OCI-LY7 (cell line): ENCODE results near the gene NAA15. TPM values are rescaled to one million over a fixed set of nuclear protein-coding genes. Genes with fewer than 3 reads are reported as not detected.
A peak's percentile ranks its signal among the peaks of the same experiment; 100 is the strongest.

Experiments used
- BruUV-seq: library from RNA; stranded (reverse); fragments of 400-500 nt; replicated peaks from 2 replicates; lab custom pipeline; 2021; lab: Mats Ljungman, UMichigan
- CTCF ChIA-PET: fragments of 300-600 bp; sonication (Branson Sonifier 250); formaldehyde crosslinking; loops from one replicate; lab custom pipeline; 2022; ENCODE audit warnings: antibody characterized with exemption; ENCODE audit not compliant: unreplicated experiment; lab: Charles Lee
- POLR2A ChIA-PET: fragments of 300-600 bp; sonication (Branson Sonifier 250); formaldehyde crosslinking; loops from one replicate; lab custom pipeline; 2022; ENCODE audit warnings: antibody characterized with exemption; lab: Charles Lee
- DNase-seq: peaks from one replicate; pipeline ENCODE4 v3.0.0-alpha.2; 2015; ENCODE audit warnings: low spot score
- H2AFZ ChIP-seq: fragments of 200-600 bp; sonication (generic), shearing (Covaris generic); 2 replicates; pipeline ENCODE4 v1.6.1; 2014; ENCODE audit warnings: mild to moderate bottlenecking, antibody characterized with exemption, low read length, moderate library complexity
- H3K27ac ChIP-seq: fragments of 200-600 bp; sonication (generic); 2 replicates; pipeline ENCODE4 v1.5.1; 2014; ENCODE audit warnings: mixed run types, low read depth, mild to moderate bottlenecking, moderate library complexity, low read length, inconsistent platforms; ENCODE audit not compliant: poor library complexity, severe bottlenecking
- H3K36me3 ChIP-seq: fragments of 200-600 bp; sonication (generic); 2 replicates; pipeline ENCODE4 v1.6.1; 2014; ENCODE audit warnings: mild to moderate bottlenecking, antibody characterized with exemption, low read length, moderate library complexity, mixed read lengths; ENCODE audit not compliant: insufficient read depth
- H3K4me1 ChIP-seq: fragments of 200-600 bp; sonication (generic); 2 replicates; pipeline ENCODE4 v1.5.1; 2014; ENCODE audit warnings: mild to moderate bottlenecking, low read length; ENCODE audit not compliant: insufficient read depth, poor library complexity, severe bottlenecking
- H3K4me2 ChIP-seq: fragments of 200-600 bp; sonication (generic); 2 replicates; pipeline ENCODE4 v1.6.1; 2014; ENCODE audit warnings: mild to moderate bottlenecking, low read length
- H3K4me3 ChIP-seq: fragments of 200-600 bp; sonication (generic); 2 replicates; pipeline ENCODE4 v1.5.1; 2014; ENCODE audit warnings: mild to moderate bottlenecking, low read depth, low read length; ENCODE audit not compliant: poor library complexity, severe bottlenecking
- H3K79me2 ChIP-seq: fragments of 200-600 bp; sonication (generic); 2 replicates; pipeline ENCODE4 v1.6.1; 2016; ENCODE audit warnings: low read depth, mild to moderate bottlenecking, low read length, moderate library complexity, mixed read lengths; ENCODE audit not compliant: insufficient read depth
- H3K9me2 ChIP-seq: fragments of 200-600 bp; sonication (generic); 2 replicates; pipeline ENCODE4 v1.6.1; 2016; ENCODE audit warnings: mild to moderate bottlenecking, low read length, mixed read lengths; ENCODE audit not compliant: insufficient read depth
- H3K9me3 ChIP-seq: fragments of 200-600 bp; sonication (generic); 2 replicates; pipeline ENCODE4 v1.6.1; 2014; ENCODE audit warnings: mild to moderate bottlenecking, mixed run types, low read length, mixed read lengths
- H4K20me1 ChIP-seq: fragments of 200-600 bp; sonication (generic); 2 replicates; pipeline ENCODE4 v1.6.1; 2014; ENCODE audit warnings: mild to moderate bottlenecking, antibody characterized with exemption, low read length, moderate library complexity, mixed read lengths; ENCODE audit not compliant: insufficient read depth
- EZH2phosphoT487 ChIP-seq: fragments of 200-600 bp; sonication (generic); IDR thresholded peaks from 2 replicates; pipeline ENCODE4 v1.6.1; 2018; ENCODE audit warnings: low read depth, borderline replicate concordance, mild to moderate bottlenecking, mixed run types, antibody characterized with exemption, low read length, moderate library complexity, mixed read lengths
- intact Hi-C: fragments of 100-400 bp; cut with micrococcal nuclease; formaldehyde crosslinking; loops from one replicate; pipeline ENCODE4 v1.10.0; 2022; ENCODE audit not compliant: unreplicated experiment
- total RNA-seq, 2 experiments: library from RNA; depleted of rRNA in 1 of 2; stranded (reverse); fragments of >200 nt in 1 of 2; shearing (Covaris generic) in 1 of 2; gene quantifications; 2 replicates each; pipeline ENCODE4 v1.2.3, GENCODE V29; 2014 to 2022
- TF ChIP-seq, protein P1 (sequence below): fragments of 200-600 bp; sonication (generic); conservative IDR thresholded peaks from 2 replicates; pipeline ENCODE4 v1.5.1; 2014; ENCODE audit warnings: mild to moderate bottlenecking, antibody characterized with exemption, low read length, moderate library complexity, mixed read lengths

Gene NAA15
- total RNA-seq, 2 experiments from 2014 or later, result 45.3 to 95.9 TPM

- Histone ChIP-seq H3K79me2 (peaks cover 16% of the 10 kb centered on the region; the same call in 1 of the 2 replicates), H3K4me1 (no peaks in the 10 kb centered on the region), H3K4me3 (no peak overlapping the region), H3K9me3 (no peaks in the 10 kb centered on the region), H3K36me3 (peaks cover 94% of the 10 kb centered on the region), H3K4me2 (no peak overlapping the region), H2AFZ (no peak overlapping the region), H3K9me2 (no peaks in the 10 kb centered on the region), H3K27ac (no peak overlapping the region), H4K20me1 (peaks cover 6% of the 10 kb centered on the region; the same call in 1 of the 2 replicates)
- BruUV-seq, result no TSS peak
- ChIA-PET CTCF (no interaction called here), POLR2A (interaction anchor here (0.7 to 1.1 kb wide), 4 partner anchors 9 to 22 kb away, joined by 3 to 5 read pairs (median 3); no protein-coding TSS in a partner anchor)
- intact Hi-C loops, result no loop called here
- TF ChIP-seq, protein P1, sequence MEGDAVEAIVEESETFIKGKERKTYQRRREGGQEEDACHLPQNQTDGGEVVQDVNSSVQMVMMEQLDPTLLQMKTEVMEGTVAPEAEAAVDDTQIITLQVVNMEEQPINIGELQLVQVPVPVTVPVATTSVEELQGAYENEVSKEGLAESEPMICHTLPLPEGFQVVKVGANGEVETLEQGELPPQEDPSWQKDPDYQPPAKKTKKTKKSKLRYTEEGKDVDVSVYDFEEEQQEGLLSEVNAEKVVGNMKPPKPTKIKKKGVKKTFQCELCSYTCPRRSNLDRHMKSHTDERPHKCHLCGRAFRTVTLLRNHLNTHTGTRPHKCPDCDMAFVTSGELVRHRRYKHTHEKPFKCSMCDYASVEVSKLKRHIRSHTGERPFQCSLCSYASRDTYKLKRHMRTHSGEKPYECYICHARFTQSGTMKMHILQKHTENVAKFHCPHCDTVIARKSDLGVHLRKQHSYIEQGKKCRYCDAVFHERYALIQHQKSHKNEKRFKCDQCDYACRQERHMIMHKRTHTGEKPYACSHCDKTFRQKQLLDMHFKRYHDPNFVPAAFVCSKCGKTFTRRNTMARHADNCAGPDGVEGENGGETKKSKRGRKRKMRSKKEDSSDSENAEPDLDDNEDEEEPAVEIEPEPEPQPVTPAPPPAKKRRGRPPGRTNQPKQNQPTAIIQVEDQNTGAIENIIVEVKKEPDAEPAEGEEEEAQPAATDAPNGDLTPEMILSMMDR, result no peak
- no peak for DNase-seq
These were observed 60.0 kb downstream of the NAA15 start for GRCh38 chr4:139361301-139361700.

GRCh38 chr4:139367421-139368090 is 66.3 kb downstream of the NAA15 start:
- H3K4me2 ChIP-seq, result no peak overlapping the region
- CTCF ChIA-PET, result no interaction called here
- TF ChIP-seq EZH2phosphoT487, result no peak
- TF ChIP-seq, protein P1, result no peak

DNA sequence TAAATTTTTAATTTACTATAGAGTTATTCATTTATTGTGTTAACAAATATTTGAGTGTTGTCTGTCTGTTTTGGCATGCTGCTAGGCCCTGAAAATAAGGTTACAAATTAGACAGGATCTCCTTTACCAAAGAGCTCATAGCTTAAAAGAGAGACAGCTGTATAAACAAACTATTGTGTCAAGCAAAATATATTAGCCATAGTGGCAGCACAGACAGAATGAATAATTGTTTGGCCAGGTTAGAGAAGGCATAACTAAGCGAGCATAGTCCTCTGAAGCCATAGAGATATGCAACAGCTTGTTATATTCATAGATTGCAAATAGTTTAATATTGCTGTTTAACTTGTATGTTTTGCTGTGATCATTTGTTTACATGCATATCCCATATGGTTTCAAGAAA is 67.7 kb downstream of the NAA15 start:
- CTCF ChIA-PET, result no interaction called here
- intact Hi-C loops, result no loop called here

More at GRCh38 chr4:139367421-139368090, 66.3 kb downstream of the NAA15 start:
- intact Hi-C loops, result no loop called here
- Histone ChIP-seq H4K20me1 (no peaks in the 10 kb centered on the region), H3K4me1 (no peaks in the 10 kb centered on the region), H3K27ac (no peak overlapping the region), H3K9me2 (no peaks in the 10 kb centered on the region), H3K79me2 (peaks cover 16% of the 10 kb centered on the region; the same call in 1 of the 2 replicates), H3K4me3 (no peak overlapping the region), H2AFZ (no peak overlapping the region), H3K9me3 (no peaks in the 10 kb centered on the region), H3K36me3 (peaks cover 98% of the 10 kb centered on the region)
- POLR2A ChIA-PET, result interaction anchor here (0.6 to 2.2 kb wide), 6 partner anchors 9 to 182 kb away, joined by 3 to 12 read pairs (median 4); no protein-coding TSS in a partner anchor
- BruUV-seq, result no TSS peak
- no peak for DNase-seq

More for the DNA sequence above, 67.7 kb downstream of the NAA15 start:
- Histone ChIP-seq H3K36me3 (peaks cover 98% of the 10 kb centered on the region), H2AFZ (no peak overlapping the region), H4K20me1 (no peaks in the 10 kb centered on the region), H3K9me2 (no peaks in the 10 kb centered on the region), H3K4me3 (no peak overlapping the region), H3K4me2 (no peak overlapping the region), H3K27ac (no peak overlapping the region), H3K9me3 (no peaks in the 10 kb centered on the region), H3K4me1 (no peaks in the 10 kb centered on the region), H3K79me2 (peaks cover 8% of the 10 kb centered on the region; the same call in 1 of the 2 replicates)
- POLR2A ChIA-PET, result interaction anchor here (0.7 to 2.5 kb wide), 5 partner anchors 10 to 291 kb away, joined by 3 to 14 read pairs (median 4); no protein-coding TSS in a partner anchor
- no peak for TF ChIP-seq EZH2phosphoT487
- TSS peak; percentile 9 for BruUV-seq
- no peak for DNase-seq
